ENCODE data around the gene RGL3. TPM values are rescaled to one million over a fixed set of nuclear protein-coding genes. Genes with fewer than 3 reads are reported as not detected.

RGL3 gene
- total RNA-seq, 1 donor from 2014 or later, result 3.6 TPM

DNA sequence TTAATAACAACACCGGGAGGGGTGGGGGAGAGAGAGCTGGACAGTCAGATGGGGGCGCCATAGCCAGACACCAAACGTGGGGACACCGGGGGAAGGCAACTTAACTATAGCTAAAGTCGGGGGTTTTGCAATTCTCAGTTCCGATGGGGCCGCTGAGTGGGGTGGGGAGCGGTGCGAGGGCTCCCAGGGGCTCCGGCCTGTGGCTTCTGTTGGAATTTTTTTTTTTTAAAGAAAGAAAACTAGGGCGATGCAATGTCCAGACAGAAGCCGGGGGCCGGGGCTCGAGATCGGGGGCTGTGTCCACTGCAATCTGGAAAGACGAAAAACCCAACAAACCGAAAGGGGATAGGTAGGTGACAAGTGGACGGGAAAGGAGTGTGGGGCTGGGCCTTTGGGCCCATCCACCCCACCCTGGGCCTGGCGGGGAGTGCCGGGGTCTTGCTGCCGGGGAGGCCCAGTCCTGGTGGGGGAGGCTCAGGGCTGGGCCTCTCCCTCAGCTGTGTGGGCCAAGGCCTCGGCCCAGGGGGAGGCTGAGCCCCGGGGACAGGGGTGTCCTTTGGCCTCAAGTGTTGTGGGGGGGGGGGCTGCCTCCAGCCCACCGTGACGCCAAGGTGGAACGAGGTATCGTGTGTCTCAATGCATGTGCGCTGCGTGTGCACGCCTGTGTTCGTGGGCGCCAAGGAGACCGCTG, 33.7 kb upstream of the RGL3 start:
- H3K4me1 Mint-ChIP-seq (ENCODE audit: low read depth, unreplicated experiment), result peaks cover 2% of the 10 kb centered on the region
- no peaks in the 10 kb centered on the region for H3K79me2 ChIP-seq (ENCODE audit: insufficient read depth, low read length)
- H3K9me3 Mint-ChIP-seq (ENCODE audit: unreplicated experiment), result peaks cover 1% of the 10 kb centered on the region
- peak overlapping the region; percentile 88 for H3K27ac Mint-ChIP-seq (ENCODE audit: unreplicated experiment)
- H4K20me1 ChIP-seq (ENCODE audit: insufficient read depth, low read length), result no peaks in the 10 kb centered on the region
- H3K36me3 Mint-ChIP-seq (ENCODE audit: low read depth, unreplicated experiment), result no peaks in the 10 kb centered on the region
- no peak overlapping the region for H3K4me2 ChIP-seq (ENCODE audit: low read length)
- H3K9me3 ChIP-seq (ENCODE audit: insufficient read depth, low read depth, low read length), result no peaks in the 10 kb centered on the region
- H3K4me3 Mint-ChIP-seq (ENCODE audit: unreplicated experiment), result peak overlapping the region; percentile 42
- FAIRE-seq, result no peak
- no peak overlapping the region for H3K9ac ChIP-seq (ENCODE audit: low read length)
- H3K27me3 ChIP-seq (ENCODE audit: insufficient read depth, low read length), result no peaks in the 10 kb centered on the region
- no peak for DNase-seq (ENCODE audit: low read depth)
- H3K27ac ChIP-seq (ENCODE audit: low read depth, low read length), result no peak overlapping the region
- H3K27me3 Mint-ChIP-seq (ENCODE audit: low read depth, unreplicated experiment), result no peaks in the 10 kb centered on the region
- H3K4me3 ChIP-seq (ENCODE audit: insufficient read depth, low read depth, low read length), result no peak overlapping the region
- no peaks in the 10 kb centered on the region for H3K36me3 ChIP-seq (ENCODE audit: insufficient read depth, low read length)
- no peaks in the 10 kb centered on the region for H3K4me1 ChIP-seq (ENCODE audit: insufficient read depth, low read length)
- TF ChIP-seq EZH2 (IDR thresholded peaks at IDR 0.05; ENCODE audit: insufficient read depth, low read length), result no peak
- TF ChIP-seq, protein P1, sequence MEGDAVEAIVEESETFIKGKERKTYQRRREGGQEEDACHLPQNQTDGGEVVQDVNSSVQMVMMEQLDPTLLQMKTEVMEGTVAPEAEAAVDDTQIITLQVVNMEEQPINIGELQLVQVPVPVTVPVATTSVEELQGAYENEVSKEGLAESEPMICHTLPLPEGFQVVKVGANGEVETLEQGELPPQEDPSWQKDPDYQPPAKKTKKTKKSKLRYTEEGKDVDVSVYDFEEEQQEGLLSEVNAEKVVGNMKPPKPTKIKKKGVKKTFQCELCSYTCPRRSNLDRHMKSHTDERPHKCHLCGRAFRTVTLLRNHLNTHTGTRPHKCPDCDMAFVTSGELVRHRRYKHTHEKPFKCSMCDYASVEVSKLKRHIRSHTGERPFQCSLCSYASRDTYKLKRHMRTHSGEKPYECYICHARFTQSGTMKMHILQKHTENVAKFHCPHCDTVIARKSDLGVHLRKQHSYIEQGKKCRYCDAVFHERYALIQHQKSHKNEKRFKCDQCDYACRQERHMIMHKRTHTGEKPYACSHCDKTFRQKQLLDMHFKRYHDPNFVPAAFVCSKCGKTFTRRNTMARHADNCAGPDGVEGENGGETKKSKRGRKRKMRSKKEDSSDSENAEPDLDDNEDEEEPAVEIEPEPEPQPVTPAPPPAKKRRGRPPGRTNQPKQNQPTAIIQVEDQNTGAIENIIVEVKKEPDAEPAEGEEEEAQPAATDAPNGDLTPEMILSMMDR (IDR thresholded peaks at IDR 0.05; ENCODE audit: insufficient read depth, low read depth, low read length), result no peak
- H2AFZ ChIP-seq (ENCODE audit: low read depth, low read length), result no peak overlapping the region

DNA sequence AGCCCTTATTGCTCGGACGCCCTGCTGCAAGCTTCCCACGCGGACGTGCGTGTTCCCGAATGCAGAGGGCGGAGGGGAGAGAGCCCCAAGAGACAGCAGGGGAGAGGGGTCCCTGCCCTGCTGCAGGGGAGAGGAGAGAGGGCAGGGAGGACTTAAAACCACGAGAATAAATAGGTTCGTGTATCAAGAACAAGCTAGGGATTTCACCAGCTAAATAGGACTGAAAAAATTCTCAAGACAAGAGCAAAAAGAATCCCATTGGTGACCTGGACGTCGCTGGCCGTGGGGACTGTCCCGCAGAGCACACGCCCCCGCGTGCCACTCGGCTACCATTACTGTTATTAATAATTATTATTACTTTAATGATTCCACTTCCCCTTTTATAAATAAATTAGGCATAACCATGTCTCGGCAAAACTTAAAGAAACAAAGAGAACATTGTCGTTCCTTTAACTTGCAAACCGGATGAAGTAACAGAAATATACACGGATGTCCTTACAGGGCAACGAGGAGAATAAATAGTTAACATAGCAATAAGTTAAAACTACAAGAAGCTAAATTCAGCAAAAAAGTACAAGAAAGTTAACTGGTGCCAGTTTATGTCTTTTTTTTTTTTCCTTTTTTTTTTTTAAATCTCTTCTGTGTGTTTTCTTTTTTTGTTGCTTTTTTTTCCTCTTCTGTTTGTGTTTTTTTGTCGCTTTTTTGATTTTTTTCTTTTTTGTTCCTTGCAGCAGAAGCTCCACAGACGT, 32.9 kb upstream of the RGL3 start:
- H3K4me3 Mint-ChIP-seq (ENCODE audit: unreplicated experiment), result peak overlapping the region; percentile 42
- peaks cover 1% of the 10 kb centered on the region for H3K9me3 Mint-ChIP-seq (ENCODE audit: unreplicated experiment)
- Histone ChIP-seq H3K27ac (ENCODE audit: low read depth, low read length) (no peak overlapping the region), H2AFZ (ENCODE audit: low read depth, low read length) (no peak overlapping the region), H3K79me2 (ENCODE audit: insufficient read depth, low read length) (no peaks in the 10 kb centered on the region), H3K4me3 (ENCODE audit: insufficient read depth, low read depth, low read length) (no peak overlapping the region), H3K36me3 (ENCODE audit: insufficient read depth, low read length) (no peaks in the 10 kb centered on the region), H3K4me2 (ENCODE audit: low read length) (no peak overlapping the region), H4K20me1 (ENCODE audit: insufficient read depth, low read length) (no peaks in the 10 kb centered on the region), H3K27me3 (ENCODE audit: insufficient read depth, low read length) (no peaks in the 10 kb centered on the region), H3K9me3 (ENCODE audit: insufficient read depth, low read depth, low read length) (no peaks in the 10 kb centered on the region), H3K9ac (ENCODE audit: low read length) (no peak overlapping the region), H3K4me1 (ENCODE audit: insufficient read depth, low read length) (no peaks in the 10 kb centered on the region)
- H3K4me1 Mint-ChIP-seq (ENCODE audit: low read depth, unreplicated experiment), result peaks cover 2% of the 10 kb centered on the region
- H3K36me3 Mint-ChIP-seq (ENCODE audit: low read depth, unreplicated experiment), result no peaks in the 10 kb centered on the region
- FAIRE-seq (no peak), DNase-seq (ENCODE audit: low read depth) (no peak)
- H3K27me3 Mint-ChIP-seq (ENCODE audit: low read depth, unreplicated experiment), result no peaks in the 10 kb centered on the region
- TF ChIP-seq, protein P1 (IDR thresholded peaks at IDR 0.05; ENCODE audit: insufficient read depth, low read depth, low read length), result no peak
- no peak for TF ChIP-seq EZH2 (IDR thresholded peaks at IDR 0.05; ENCODE audit: insufficient read depth, low read length)
- peak overlapping the region; percentile 88 for H3K27ac Mint-ChIP-seq (ENCODE audit: unreplicated experiment)

Data from astrocyte (in vitro differentiated cells and primary cell).